Adipocyte (in vitro differentiated cells): ENCODE measurements around the gene STK32B.

Experiments
- DNase-seq: peaks from one replicate; pipeline ENCODE4 v3.0.0-alpha.2; 2015; ENCODE audit warnings: low read depth
- H3K27me3 ChIP-seq: replicated peaks from 2 replicates; pipeline ENCODE4 v1.7.0; 2013; ENCODE audit warnings: mild to moderate bottlenecking, low read length, moderate library complexity; ENCODE audit not compliant: control insufficient read depth, insufficient read depth
- H3K36me3 ChIP-seq: 2 replicates; pipeline ENCODE4 v1.7.0; 2013; ENCODE audit warnings: low read length, mild to moderate bottlenecking, moderate library complexity; ENCODE audit not compliant: control insufficient read depth, insufficient read depth, severe bottlenecking
- H3K4me1 ChIP-seq: 2 replicates; pipeline ENCODE4 v1.7.0; 2013; ENCODE audit warnings: mild to moderate bottlenecking, low read length, moderate library complexity; ENCODE audit not compliant: control insufficient read depth, insufficient read depth
- H3K4me3 ChIP-seq: 2 replicates; pipeline ENCODE4 v1.7.0; 2013; ENCODE audit warnings: mild to moderate bottlenecking, low read length, moderate library complexity
- H3K9ac ChIP-seq: 2 replicates; pipeline ENCODE4 v1.7.0; 2013; ENCODE audit warnings: mild to moderate bottlenecking, low read length, moderate library complexity
- H3K9me3 ChIP-seq: 2 replicates; pipeline ENCODE4 v1.7.0; 2013; ENCODE audit warnings: mild to moderate bottlenecking, low read length, moderate library complexity; ENCODE audit not compliant: control insufficient read depth

Gene STK32B

DNA sequence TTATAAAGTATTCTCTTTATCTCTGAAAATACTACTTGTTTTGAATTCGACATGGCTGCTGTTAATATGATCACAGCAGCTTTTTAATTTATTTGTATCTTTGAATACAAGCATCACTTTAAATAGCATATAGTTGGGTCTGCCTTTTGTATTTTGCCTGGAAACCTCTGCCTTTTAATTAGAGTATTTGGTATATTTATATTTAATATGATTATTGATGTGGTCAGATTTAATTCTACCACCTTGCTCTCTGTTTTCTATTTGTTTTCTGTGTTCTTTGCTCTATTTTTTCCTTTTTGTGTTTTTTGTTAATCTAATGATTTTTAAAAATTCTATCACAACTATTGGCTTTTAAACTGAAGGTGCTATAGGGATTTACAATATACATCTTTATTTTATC is 21.7 kb downstream of the STK32B start:
- no peak overlapping the region for H3K4me3 ChIP-seq
- no peaks in the 10 kb centered on the region for H3K27me3 ChIP-seq
- no peaks in the 10 kb centered on the region for H3K36me3 ChIP-seq
- H3K9ac ChIP-seq, result no peak overlapping the region
- H3K4me1 ChIP-seq, result no peaks in the 10 kb centered on the region
- peaks cover 4% of the 10 kb centered on the region for H3K9me3 ChIP-seq
- no peak for DNase-seq

DNA sequence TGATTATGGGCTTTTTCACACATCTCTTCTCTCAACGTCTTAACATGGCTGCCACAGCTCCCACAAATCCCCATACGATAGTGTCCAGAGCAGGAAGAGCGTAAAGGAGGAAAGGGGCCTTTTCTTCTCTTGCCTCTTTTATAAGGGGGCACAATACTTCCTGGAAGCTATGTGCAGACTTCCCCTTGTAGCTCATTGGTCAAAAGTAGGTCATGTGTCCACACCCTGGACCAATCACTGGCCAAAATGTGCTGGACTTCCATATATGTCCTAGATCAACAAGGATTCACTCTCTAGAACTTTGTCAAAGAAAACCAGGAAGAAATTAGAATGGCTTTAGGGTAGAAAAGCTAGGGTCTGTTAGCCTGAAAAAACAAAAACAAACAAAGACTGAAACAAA is 26.7 kb downstream of the STK32B start:
- Histone ChIP-seq H3K4me1 (no peaks in the 10 kb centered on the region), H3K9me3 (peaks cover 14% of the 10 kb centered on the region), H3K36me3 (no peaks in the 10 kb centered on the region), H3K27me3 (no peaks in the 10 kb centered on the region), H3K9ac (no peak overlapping the region), H3K4me3 (no peak overlapping the region)
- DNase-seq, result no peak

DNA sequence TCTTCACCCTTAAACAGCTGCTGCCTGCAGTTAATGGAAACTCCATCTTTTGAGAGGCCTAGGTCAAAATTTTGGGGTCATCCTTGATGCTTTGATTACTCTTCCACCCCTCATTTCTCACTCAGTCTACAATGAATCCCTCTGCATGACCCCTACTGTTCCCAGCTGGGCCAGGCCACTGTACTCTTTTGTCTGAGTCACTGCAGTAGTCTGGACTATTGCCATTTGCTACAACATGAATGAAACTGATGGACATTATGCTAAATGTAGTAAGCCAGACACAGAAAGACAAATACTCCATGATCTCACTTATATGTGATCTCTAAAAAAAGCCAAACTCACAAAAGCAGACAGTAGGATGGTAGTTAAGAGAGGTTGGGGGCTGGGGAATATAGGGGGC is 28.3 kb downstream of the STK32B start:
- Histone ChIP-seq H3K9ac (no peak overlapping the region), H3K4me1 (no peaks in the 10 kb centered on the region), H3K27me3 (no peaks in the 10 kb centered on the region), H3K4me3 (no peak overlapping the region), H3K36me3 (no peaks in the 10 kb centered on the region), H3K9me3 (peaks cover 14% of the 10 kb centered on the region)
- peak; percentile 3 for DNase-seq

DNA sequence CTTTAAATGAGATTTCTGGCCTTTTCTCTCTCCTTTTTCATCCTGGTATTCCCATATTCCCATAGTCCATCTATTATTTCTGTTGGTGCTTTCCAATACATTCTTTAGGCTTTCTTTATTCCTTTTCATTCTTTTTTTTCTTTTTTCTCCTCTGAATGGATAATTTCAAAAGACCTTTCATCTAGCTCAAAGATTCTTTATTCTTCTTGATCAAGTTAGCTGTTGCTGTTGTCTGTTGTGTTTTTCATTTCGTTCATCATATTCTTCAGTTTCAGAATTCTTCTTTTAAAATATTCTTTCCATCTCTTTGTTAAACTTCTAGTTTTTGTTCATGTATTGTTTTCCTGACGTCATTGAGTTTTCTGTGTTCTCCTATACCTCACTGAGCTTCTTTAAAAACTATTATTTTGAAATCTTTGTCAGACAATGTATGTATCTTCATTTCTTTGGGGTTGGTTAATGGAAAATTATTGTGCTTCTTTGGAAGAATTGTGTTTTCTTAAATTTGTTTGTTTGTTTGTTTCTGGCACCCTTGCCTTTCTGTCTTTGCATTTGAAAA is 30.2 kb downstream of the STK32B start:
- DNase-seq, result no peak

DNA sequence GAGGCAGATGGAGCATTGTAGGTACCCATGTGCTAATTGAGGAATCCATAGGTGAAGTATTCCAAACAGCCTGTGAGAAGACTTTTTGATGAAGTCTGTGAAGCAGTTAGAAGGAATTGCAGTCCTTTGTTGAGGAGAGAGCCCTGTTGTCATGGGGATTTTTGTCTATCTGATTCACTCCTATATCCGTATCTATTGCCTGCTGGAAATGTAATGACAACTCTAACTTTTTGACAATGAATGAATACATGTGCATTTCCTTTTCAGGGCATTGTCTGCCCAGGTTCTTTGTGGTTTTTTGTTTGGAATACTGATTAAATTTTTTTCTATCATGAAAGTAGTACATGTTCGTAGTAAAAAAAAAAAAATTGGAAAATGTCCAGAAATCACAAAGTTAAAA is 31.1 kb downstream of the STK32B start:
- no peaks in the 10 kb centered on the region for H3K27me3 ChIP-seq
- H3K4me3 ChIP-seq, result no peak overlapping the region
- no peaks in the 10 kb centered on the region for H3K36me3 ChIP-seq
- DNase-seq, result no peak
- peaks cover 28% of the 10 kb centered on the region for H3K9me3 ChIP-seq
- no peak overlapping the region for H3K9ac ChIP-seq
- no peaks in the 10 kb centered on the region for H3K4me1 ChIP-seq

More for the DNA sequence above, 30.2 kb downstream of the STK32B start:
- no peaks in the 10 kb centered on the region for H3K27me3 ChIP-seq
- no peak overlapping the region for H3K9ac ChIP-seq
- H3K36me3 ChIP-seq, result no peaks in the 10 kb centered on the region
- H3K4me3 ChIP-seq, result no peak overlapping the region
- peaks cover 20% of the 10 kb centered on the region for H3K9me3 ChIP-seq
- H3K4me1 ChIP-seq, result no peaks in the 10 kb centered on the region

DNA sequence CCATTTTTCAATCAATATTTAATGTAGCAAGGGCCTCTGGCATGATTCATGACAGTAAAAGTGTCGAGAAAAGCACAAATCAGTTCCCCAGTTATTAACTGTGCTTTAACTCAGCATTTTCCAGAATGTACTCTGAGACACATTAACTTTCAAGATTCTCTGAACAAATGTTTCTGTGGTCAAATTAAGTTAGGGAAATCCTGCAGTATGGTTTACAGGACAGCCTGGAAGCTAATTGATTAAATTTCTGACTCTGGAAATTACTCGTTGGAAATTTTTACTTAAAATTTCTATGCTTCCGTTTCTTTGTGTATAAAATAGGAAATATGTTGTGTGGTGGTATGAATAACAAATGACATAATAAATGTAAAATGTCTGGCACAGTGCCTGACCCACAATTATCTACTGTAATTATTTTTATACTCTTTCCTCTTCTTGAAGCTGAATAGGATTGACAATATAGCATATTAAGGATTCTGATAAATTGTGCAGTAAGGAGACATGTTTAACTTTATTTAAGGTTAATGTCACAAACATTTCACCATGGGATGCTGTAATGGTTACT is 33.7 kb downstream of the STK32B start:
- H3K27me3 ChIP-seq, result no peaks in the 10 kb centered on the region
- peaks cover 30% of the 10 kb centered on the region for H3K9me3 ChIP-seq
- H3K4me3 ChIP-seq, result no peak overlapping the region
- DNase-seq, result peak; percentile 46
- no peak overlapping the region for H3K9ac ChIP-seq
- no peaks in the 10 kb centered on the region for H3K4me1 ChIP-seq
- no peaks in the 10 kb centered on the region for H3K36me3 ChIP-seq

DNA sequence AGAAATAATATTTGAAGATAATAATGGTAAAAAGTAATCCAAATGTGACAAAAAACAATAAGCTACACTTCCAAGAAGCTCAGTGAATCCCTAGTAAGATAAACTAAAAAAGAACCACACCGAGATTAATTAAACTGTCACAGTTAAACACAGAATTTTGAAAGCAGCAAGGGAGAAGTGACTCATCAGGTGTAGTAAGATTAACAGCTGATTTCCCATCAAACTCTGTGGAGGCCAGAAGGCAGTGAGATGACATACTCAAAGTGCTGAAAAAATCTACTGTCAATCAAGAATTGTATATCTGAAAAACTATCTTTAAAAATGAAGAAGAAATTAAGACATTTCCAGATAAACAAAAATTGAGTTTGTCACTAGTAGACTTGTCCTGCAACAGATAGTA is 35.3 kb downstream of the STK32B start:
- Histone ChIP-seq H3K36me3 (no peaks in the 10 kb centered on the region), H3K27me3 (no peaks in the 10 kb centered on the region), H3K9ac (no peak overlapping the region), H3K4me1 (no peaks in the 10 kb centered on the region), H3K4me3 (no peak overlapping the region), H3K9me3 (peaks cover 24% of the 10 kb centered on the region)
- DNase-seq, result no peak

DNA sequence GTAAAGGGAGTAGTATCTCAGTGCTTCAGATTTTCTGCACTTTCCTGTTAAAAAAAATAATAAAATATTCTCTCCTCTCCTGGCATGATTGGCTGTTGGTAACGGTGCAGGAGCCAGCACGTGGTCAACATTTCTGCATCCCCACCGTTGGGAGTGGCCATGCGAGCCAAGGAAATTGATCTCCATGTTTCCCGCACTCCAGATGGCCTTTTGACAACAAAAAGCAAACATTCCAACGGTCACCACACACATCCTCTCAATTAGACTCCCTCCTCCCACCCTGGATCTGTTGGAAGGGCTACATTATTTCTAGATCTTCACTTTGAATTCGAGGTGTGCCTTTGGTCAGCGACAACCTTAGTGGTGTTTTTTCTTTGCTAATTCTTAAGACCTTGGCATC is 45.0 kb downstream of the STK32B start:
- H3K9me3 ChIP-seq, result peaks cover 5% of the 10 kb centered on the region
- H3K9ac ChIP-seq, result no peak overlapping the region
- no peaks in the 10 kb centered on the region for H3K4me1 ChIP-seq
- DNase-seq, result no peak
- no peak overlapping the region for H3K4me3 ChIP-seq
- no peaks in the 10 kb centered on the region for H3K36me3 ChIP-seq
- no peaks in the 10 kb centered on the region for H3K27me3 ChIP-seq

DNA sequence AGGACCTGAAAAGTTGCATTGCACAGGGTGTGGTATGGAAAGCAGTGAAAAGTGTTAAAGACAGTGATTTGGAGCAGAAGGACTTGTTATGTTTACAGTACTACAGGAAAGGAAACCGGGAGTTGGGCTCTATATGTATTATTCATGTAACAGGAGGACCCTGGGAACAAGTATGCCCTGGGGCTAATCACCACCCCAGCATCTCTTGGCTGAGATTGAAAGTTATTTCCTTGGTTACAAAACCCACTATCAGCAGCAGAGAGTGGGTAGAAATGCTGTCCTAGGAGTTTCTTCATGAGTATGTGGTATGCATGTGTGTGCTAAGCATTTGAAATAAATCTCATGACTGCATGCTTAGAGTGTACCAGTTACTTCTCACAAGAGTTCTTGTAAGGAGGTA is 46.9 kb downstream of the STK32B start:
- peaks cover 5% of the 10 kb centered on the region for H3K9me3 ChIP-seq
- H3K36me3 ChIP-seq, result no peaks in the 10 kb centered on the region
- no peaks in the 10 kb centered on the region for H3K4me1 ChIP-seq
- DNase-seq, result peak; percentile 75
- no peaks in the 10 kb centered on the region for H3K27me3 ChIP-seq
- no peak overlapping the region for H3K9ac ChIP-seq
- no peak overlapping the region for H3K4me3 ChIP-seq

DNA sequence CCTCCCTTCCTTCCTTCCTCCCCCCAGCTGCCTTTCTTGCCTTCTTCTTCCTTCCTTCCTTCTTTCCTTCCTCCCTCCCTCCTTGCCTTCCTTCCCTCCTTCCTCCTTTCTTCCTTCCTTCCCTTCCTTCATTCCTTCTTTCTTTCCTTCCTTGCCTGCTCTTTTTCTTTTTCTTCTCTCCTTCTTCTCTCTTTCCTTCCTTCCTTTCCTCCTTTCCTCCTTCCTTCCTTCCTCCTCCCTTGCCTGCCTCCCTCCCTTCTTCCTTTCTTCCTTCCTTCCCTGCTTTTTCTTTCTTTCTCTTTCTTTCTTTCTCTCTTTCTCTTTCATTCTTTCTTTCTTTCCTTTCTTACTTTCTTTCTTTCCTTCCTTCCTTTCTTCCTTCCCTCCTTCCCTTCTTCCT is 49.1 kb downstream of the STK32B start:
- DNase-seq, result no peak
- Histone ChIP-seq H3K4me1 (no peaks in the 10 kb centered on the region), H3K4me3 (no peak overlapping the region), H3K36me3 (no peaks in the 10 kb centered on the region), H3K9ac (no peak overlapping the region), H3K9me3 (peaks cover 5% of the 10 kb centered on the region), H3K27me3 (no peaks in the 10 kb centered on the region)

DNA sequence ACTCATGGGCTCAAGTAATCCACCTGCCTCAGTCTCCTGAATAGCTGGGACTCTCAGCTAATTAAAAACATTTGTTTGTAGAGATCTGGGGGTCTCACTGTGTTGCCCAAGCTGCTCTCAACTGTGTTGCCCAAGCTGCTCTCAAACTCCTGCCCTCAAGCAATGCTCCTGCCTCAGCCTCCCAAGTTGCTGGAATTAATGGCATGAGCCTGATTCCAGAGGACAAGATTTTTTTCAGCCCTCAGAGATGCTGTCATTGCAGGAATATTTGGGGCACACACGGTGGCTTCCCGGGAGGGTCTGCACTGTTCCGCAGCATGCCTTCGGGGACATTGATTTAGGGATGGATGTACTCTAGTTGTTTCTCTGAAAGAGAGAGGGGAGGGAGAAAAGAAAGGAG is 49.7 kb downstream of the STK32B start:
- Histone ChIP-seq H3K9ac (no peak overlapping the region), H3K9me3 (peaks cover 5% of the 10 kb centered on the region), H3K4me3 (no peak overlapping the region), H3K4me1 (no peaks in the 10 kb centered on the region), H3K27me3 (no peaks in the 10 kb centered on the region), H3K36me3 (no peaks in the 10 kb centered on the region)
- no peak for DNase-seq

DNA sequence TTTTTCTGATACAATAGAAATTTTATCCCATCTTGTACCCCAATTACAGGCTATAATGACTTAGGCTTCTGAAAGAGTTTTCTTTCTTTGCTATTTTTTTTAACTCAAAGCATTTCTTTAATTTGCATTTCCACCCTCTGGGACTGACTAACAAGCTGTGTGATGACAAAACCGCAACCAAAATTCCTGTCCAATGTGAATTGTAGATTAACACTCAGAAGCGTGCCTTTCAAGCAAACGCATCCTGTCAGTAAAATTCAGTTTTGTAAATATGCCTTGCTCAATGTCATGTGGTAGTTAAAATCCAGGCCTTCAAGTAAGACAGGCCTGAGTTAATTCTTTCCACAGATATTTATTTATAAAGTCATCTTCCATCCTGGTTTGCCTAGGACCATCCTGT is 50.3 kb downstream of the STK32B start:
- Histone ChIP-seq H3K27me3 (no peaks in the 10 kb centered on the region), H3K9ac (no peak overlapping the region), H3K36me3 (no peaks in the 10 kb centered on the region), H3K4me3 (no peak overlapping the region), H3K4me1 (no peaks in the 10 kb centered on the region), H3K9me3 (peaks cover 5% of the 10 kb centered on the region)
- no peak for DNase-seq
